HTERT RPE-1 (cell line): Measurements from ENCODE around the gene CACNA2D3.
"Not testable (repeated sequence)": the region's sequence is repeated elsewhere in the genome, so short reads cannot be mapped to it uniquely, and the experiment has no call there.

Source experiments
- in situ Hi-C: fragments of 300-500 bp; cut with MboI; formaldehyde crosslinking; loops from 4 replicates; pipeline ENCODE4 v1.14.3; 2020; ENCODE audit warnings: low sequenced_read_pairs

Gene CACNA2D3

DNA sequence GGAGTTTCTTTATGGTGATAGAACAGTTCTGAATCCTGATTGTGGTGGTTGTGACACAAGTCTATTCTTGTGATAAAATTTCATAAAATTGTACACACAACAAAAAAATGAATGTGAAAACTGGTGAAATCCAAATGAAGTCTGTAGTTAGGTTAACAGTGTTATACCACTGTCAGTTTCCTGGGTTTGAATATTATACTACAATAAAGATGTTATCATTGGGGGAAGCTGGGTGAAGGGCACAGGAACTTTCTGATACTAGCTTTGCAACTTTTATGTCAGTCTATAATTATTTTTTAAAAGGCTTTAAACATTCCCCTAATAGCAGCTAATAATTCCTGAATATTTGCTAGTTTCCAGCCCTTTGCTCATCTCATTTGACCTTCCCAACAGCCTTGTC, 485.7 kb downstream of the CACNA2D3 start:
- in situ Hi-C loops = no loop called here

DNA sequence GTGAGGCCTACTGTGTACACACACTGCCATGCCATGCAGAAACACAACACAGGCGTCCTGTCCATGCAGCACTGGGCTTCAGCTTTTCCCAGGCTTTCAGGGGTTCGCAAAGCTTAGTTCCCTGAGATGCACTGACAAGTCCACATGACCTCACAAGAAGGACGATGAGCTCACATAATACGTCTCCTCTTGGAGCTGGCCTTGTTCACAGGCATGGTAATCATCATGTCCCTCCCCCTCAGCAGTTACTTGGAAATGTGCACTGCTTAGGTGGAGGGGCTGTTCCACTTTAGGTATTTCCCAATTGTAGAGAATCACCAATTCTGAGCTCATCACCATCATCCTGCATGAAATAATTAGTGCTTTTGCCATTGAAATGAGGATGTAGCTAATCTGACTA, 496.7 kb downstream of the CACNA2D3 start:
- in situ Hi-C loops = no loop called here

DNA sequence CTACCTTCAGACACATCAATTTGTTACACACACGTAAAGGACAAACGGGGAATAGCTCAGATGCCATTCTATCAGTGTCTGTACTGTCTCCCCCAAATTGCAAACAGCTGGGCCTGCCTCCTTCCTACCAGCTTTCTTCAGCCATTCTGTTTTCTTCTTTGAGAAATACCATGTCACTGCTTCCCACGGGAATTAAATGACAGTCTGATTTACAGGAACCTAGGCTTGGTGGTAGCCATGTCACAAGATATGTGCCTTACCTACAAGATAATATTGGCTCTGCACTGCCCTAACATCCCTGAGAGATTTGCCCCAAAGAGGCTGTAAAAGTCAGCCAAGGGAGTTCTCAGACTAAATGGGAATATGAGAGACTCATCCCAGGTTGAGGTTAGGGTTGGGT, 497.2 kb downstream of the CACNA2D3 start:
- in situ Hi-C loops = no loop called here

DNA sequence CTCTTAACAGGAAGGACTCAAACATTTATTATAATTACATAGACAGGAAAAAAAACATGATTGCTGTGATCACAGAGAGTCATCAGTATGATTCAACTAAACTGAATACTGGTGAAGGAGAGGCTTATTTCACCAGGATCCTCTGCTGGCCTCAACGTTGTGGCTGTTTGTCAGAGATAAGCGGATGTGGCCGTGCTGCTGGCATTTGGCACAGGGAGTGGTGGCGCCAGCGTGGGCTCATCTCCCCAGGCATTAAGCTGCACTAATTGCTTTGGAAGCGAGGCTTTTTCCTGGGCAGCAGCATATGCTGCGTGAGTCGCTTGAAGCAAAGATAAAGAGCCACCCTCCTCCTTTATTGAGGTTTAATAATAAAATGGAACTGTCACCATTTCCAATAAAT, 498.8 kb downstream of the CACNA2D3 start:
- in situ Hi-C loops = no loop called here

DNA sequence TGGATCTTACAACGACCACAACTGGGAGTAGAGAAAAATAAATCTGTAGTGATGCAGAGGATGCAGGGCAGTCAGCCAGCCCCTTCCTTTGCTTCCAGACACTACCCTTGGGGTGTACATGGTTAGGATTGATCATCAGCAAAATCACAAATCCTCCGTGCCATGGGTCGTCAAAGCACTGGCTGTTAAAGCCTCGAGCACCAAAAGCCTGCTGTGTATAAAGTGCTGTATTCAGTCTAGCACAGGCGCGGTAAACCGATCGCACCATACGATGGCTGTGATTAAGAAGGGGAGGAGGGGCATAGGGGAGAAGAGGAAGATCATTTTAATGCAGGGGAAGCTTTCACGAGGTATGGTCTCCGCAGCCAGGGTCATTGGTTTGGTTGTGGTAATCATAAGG, 500.3 kb downstream of the CACNA2D3 start:
- in situ Hi-C loops = no loop called here

DNA sequence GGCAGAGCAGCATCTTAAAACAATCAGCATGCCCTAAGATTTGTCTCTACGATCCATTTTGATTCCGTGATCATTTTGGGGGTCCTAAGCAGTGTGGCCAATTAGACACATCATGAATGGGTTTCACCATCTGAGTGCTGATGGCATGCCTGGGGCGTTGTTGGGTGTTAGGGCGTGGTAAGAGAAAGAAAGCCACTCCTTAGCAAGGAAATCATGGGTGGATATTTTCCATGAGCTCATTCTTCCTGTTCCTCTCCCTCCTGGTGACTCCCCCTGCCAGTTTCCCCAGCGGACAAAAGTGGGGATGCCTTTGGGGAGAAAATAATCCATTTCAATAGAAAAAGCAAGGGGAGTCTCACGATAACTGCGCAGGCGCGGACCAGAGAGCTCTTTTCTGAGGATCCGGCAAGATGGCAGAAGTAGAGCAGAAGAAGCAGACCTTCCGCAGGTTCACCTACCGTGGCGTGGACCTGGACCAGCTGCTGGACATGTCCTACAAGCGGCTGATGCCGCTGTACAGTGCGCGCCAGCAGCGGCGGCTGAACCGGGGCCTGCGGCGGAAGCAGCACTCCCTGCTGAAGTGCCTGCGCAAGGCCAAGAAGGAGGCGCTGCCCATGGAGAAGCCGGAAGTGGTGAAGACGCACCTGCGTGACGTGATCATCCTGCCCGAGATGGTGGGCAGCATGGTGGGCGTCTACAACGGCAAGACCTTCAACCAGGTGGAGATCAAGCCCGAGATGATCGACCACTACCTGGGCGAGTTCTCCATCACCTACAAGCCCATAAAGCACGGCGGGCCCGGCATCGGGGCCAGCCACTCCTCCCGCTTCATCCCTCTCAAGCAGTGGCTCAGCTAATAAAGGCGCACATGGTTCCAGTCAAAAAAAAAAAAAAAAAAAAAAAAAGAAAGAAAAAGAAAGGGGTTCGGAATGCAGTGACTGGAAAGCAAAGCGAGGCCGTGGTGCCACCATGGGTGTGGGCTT, 503.7 kb downstream of the CACNA2D3 start:
- in situ Hi-C loops = no loop called here

DNA sequence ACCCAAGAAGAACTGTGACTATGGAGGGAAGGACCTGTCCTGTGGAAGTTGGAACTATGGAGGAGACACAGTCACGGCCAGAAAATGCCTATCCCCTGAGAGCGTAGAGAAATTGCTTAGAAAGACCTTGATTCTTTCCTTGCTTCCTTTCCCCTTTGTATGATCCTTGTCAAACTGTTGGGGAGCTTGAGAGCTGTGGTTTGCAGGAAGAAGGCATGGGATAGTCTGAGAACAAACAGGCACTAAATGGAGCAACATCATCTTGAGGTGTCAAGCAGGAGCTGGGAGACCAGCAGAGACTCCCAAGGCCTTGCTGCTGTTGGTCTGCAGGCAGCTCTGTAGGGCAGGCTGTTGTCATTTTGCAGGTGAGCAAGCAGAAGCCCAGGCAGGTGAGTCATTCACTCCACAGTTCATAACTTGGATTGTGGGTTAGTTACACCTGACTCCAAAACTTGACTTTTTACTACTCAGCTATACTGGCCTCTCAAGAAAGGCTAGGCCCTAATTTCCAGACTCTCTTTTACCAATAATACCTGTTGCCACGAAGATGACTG, 506.6 kb downstream of the CACNA2D3 start:
- in situ Hi-C loops = no loop called here

DNA sequence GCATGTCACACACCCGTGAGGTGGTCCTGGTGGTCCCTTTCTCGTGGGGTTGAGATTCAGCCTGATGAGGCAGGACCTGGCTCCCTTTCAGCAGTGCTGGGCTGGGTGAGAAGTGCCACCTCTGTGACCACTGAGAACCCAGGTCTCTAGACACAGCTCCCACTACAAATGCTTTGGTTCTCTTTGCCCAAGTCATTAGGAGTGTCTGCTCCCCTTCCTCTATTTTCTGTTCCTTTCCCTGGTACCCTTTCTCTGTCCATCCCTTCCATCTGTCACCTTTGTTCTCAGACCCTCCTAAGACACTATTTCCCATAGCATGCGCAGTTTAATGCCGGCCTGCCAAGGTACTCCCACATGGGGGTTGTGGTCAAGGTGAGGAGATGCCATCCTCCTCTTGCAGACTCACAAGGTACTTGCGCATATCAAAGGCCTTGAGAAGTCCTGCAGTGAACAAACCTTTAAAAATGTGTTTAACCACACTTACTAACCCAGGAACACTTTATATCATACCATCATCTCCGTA, 507.8 kb downstream of the CACNA2D3 start:
- in situ Hi-C loops = no loop called here

DNA sequence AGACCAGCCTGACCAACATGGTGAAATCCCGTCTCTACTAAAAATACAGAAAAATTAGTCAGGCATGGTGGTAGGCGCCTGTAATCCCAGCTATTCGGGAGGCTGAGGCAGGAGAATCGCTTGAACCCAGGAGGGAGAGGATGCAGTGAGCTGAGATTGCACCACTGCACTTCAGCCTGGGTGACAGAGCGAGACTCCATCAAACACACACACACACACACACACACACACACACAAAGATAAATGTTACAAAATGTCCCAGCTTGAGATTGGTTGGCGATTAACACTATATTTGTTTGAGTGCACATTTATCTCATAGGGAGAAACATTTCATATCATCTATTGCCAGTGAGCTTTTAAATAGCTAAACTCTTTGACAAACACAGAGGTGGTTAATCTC, 508.6 kb downstream of the CACNA2D3 start:
- in situ Hi-C loops = not testable (repeated sequence)

DNA sequence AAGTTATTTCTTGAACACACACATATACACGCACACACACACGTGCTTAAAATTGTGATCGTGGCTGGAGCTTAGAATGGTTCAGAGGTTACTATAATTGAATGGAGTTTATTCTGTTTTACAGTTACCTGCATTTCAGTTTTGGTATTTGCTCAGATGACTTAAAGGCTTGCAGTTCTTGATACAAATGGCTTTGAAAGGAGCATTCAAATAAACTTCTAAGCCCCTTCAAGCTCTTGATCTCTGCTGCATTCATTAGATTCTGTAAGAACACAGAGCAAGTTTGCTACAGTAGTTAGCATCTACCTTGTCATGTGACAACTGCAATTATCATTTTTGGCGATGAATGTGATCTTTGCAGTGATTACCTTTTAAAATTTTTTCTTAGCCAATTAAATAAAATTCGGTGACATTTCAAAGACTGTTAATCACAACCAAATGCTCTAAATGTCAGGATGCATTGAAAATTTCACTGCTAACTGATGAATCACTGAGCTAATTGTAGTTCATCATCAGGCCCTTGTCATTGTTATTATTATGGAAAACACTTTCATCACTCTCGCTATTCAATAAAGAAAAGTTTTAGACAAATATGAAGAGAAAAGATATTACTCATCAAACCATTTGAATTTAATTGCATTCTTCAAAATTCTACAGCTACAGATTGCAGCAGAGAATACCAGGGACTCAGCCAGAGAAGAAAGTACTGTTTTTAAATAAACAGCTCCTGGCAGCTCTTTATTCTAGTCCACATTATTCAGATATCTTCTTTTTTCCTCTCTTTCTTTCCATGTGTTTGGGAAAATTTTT, 509.4 kb downstream of the CACNA2D3 start:
- in situ Hi-C loops = no loop called here

DNA sequence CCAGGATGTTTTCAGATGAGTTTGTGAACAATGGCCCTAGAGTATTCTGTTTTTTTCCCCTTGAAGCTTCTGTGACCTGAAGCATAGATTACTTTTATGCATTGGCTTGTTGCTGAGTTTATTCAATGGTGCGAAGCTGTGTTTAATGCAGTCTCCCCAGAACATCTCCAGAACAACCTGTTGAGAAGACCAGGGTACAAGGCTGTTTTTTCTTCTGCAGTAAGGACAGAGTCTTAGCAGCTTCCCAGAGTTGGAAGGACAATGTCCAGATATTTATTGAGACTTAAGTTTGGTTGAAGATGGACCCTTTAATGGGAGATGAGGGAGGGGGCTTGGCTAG, 509.9 kb downstream of the CACNA2D3 start:
- in situ Hi-C loops = no loop called here

DNA sequence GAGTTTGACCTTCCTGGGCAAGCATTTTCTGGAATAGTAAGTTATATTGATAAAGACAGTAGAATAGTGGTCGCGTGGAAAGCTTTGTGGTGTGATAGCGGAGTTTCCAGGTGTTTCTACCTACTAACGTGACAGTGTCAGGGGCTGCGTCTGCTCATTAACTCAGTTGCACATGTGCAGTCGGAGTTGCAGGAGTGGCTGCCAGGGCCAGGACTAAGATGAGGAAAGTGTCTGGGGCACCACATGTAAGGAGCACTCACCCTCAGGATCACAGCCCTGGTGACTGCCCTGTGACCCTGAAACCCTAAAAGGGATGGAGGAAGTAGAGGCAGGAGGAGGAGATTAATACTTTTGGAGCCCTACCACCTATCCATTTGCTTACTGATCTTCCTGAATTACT, 510.5 kb downstream of the CACNA2D3 start:
- in situ Hi-C loops = no loop called here

DNA sequence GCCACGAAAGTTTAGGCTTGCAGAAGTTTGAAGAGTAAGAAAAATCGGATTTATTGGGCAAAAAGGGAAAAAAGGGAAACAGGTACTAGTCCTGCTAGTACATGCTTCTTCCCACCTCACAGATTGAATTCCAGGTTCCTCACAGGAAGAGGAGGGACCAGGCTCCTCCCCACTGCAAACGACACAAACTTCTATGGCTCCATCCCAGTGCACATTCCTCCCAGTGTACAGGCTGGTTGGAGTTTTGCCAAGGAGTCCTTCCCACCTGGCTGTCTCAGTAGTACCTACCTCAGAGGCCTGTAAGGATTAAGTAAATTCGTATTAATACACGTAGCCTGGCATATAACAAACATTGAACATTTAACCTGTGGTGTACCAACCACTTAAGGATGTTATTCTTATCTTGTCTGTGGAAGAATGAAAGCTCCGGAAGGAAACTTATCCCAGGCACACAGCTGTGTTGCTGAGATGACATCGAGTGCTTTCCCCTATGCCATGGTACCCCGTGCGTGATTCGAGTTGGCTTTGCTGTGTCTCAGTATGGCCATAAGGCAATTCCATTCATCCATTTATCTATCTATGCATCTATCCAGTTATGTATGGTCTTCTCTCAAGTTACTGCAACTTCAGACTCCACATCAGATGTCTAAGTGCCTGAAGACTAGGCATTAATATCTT, 511.2 kb downstream of the CACNA2D3 start:
- in situ Hi-C loops = no loop called here

DNA sequence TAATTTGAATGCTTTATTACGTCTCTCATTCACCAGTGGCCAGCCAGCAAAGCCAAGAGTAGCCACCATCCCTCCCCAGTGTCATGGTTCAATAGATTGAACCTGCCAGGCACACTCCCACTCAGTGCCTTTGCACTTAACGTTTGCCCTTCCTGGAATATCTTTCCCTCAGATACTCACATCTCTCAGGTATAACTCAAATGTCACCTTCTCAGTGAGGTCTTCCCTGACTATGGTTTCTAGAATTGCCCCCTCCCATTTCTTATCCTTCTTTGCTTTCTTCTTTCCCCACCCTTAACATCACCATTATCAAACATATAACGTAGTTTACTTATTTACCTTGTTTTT, 511.7 kb downstream of the CACNA2D3 start:
- in situ Hi-C loops = no loop called here

DNA sequence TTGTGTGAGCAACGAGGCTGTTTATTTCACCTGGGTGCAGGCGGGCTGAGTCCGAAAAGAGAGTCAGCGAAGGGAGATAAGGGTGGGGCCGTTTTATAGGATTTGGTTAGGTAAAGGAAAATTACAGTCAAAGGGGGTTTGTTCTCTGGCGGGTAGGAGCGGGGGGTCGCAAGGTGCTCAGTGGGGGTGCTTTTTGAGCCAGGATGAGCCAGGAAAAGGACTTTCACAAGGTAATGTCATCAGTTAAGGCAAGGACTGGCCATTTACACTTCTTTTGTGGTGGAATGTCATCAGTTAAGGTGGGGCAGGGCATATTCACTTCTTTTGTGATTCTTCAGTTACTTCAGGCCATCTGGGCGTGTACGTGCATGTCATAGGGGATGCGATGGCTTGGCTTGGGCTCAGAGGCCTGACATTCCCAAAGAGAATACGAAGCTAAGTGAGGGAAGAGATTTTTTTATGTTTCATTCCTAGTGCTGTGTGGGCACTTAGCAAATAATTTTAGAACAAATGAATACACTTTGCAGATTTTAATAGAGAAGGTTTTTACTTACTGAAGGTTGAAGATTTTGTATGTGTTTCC, 517.5 kb downstream of the CACNA2D3 start:
- in situ Hi-C loops = not testable (repeated sequence)

DNA sequence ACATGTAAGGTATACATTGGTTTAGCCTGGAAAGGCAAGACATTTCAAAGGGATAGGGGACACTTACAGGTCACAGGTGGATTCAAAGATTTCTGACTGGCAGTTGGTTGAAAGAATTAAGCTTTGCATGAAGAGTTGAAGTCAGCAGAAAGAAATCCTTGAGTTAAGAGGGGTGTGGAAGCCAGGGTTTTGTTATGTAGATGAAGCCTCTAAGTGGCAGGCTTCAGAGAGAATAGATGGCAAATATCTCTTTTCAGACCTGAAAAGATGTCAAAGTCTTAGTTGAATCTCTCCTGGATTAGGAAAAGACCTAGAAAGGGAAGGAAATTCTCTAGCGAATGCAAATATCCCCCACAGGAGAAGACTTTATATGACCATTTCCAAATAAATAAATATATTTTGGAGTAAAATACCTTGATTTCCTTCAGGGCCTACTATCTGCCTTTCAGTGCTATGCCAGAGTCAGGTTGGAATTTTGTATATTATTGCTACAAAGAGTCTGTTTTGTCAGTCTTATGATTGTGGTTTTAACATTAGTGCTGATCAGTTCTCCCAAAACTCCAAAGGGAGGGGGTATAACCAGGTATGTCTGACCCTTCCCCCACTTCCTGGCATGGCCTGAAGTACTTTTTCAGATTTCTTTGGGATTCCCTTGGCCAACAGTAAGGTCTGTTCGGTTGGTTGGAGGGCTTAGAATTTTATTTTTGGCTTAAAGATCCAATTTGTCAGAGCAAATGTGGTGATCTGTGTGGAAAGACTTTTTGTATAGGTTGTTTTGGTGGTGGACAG, 519.1 kb downstream of the CACNA2D3 start:
- in situ Hi-C loops = no loop called here

DNA sequence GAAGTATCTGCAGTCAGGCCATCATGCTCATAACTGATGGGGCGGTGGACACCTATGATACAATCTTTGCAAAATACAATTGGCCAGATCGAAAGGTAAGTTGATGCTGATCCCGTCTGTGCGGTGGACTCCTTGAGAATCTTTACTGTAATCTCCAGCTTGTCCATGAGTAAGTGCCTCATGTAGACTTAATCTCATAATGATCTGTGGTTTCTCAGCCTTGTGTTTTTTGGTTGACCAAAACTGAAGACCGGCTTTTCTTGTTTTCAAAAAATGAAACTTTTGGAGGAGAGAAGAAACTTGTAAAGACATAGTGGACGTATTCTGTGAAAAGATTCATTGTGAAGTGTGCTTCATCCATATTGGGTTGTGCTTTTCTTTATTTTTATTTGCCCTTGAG, 519.8 kb downstream of the CACNA2D3 start:
- in situ Hi-C loops = no loop called here

DNA sequence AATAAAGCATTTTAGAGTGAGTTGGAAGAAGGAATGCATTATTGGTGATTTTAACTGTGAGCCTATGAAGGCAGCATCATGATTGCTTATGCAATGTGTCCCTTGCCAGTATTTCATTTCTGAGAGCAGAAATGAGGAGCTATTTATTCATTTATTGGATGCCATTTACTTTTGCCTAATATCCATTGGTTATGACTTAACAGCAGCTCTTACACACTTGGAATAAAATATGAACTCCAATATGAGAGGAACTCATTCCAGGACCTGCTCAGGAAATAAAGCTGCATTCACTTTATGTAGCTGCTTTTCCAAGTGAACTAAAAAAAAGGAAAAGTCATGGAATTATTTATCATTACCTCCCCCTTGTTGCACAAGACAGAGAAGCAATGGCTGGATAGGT, 525.4 kb downstream of the CACNA2D3 start:
- in situ Hi-C loops = no loop called here

DNA sequence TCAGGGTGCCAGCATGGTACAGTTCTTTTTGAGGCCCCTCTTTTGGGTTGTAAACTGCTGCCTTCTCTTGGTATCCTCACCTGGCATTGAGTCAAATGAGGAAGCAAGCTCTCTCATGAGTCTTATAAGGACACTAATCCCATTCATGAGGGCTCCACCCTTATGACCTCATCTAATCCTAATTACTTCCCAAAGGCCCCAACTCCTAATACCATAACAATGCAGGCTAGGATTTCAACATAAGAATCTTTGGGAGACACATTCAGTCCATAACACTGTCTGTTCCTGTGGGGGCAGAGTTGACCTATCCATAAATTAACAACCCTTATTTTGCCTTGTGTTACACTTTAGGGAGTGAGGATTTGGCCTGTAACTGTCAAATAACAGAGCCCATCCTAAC, 527.2 kb downstream of the CACNA2D3 start:
- in situ Hi-C loops = no loop called here
